DMS114 treated with DMSO at 0.1 percent for 48 hours (cell line): ENCODE measurements around the gene CFAP97.
"Not testable (repeated sequence)": the region's sequence is repeated elsewhere in the genome, so short reads cannot be mapped to it uniquely, and the experiment has no call there.

ENCODE experiments used
- DNase-seq: peaks from one replicate; lab custom pipeline; 2025; ENCODE audit not compliant: unreplicated experiment; lab: John Stamatoyannopoulos, UW

Gene CFAP97

DNA sequence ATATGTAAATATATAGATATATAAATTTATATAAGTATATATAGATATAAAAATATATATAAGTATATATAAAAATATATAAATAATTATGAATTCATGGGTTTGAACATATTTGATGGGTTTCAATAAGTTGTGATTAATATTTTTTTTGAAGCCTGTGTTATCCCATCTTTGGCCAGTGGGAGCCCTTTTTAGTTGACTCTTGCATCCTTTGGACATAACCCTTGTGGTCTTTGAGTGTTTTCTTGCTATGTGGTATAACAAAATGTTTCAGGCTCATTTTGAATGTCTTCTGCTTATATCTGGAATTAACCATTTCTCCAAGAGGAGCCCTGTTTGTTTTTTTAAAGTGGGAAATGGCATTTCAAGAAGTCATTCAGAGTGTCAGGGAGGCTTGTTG lies 20.8 kb upstream of the CFAP97 start:
- DNase-seq = no peak

DNA sequence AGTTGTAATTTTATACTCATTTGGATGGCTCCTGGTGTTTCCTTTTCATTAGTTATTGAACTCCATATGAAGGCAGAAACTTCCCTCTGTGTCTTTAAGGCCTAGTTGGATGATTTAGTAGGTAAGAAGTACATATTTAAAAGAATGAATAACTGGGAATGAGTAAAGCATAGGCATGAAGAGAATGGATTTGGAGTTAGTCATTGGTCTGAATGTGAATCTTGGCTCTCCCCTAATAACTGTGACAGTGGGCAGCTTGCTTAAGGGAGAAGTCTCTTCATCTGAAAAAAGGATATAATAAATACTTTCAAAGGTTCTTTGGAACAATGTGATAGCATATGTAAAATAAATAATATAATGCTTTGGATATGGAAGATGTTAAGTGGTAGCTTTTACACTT lies 18.8 kb upstream of the CFAP97 start:
- DNase-seq = no peak

DNA sequence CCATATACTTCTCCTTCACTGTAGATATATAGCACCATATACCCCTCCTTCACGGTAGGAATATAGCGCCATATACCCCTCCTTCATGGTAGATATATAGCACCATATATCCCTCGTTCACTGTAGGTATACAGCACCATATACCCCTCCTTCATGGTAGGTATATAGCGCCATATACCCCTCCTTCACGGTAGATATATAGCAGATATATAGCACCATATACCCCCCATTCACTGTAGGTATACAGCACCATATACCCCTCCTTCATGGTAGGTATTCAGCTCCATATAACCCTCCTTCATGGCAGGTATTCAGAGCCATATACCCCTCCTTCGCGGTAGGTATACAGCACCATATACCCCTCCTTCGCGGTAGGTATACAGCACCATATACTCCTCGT lies 18.1 kb upstream of the CFAP97 start:
- DNase-seq = no peak

DNA sequence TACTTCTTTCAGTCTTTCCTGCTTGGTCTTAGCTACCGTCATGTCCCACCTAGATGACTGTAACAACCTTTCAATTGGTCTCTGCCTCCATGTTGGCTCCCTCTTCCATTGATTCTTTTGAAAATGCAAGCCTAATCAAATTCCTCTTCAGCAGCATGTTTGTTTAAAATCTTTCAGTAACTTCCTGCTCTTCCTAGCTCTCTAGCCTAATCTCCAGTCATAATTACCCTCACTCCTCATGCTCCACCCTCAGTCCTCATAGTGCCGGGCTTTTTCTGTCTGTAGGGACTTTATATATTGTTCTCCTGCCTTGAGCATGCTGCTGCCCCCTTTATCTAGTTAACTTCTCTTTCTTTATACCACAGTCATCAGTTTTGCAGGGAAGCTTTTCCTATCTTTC lies 17.7 kb upstream of the CFAP97 start:
- no peak for DNase-seq

DNA sequence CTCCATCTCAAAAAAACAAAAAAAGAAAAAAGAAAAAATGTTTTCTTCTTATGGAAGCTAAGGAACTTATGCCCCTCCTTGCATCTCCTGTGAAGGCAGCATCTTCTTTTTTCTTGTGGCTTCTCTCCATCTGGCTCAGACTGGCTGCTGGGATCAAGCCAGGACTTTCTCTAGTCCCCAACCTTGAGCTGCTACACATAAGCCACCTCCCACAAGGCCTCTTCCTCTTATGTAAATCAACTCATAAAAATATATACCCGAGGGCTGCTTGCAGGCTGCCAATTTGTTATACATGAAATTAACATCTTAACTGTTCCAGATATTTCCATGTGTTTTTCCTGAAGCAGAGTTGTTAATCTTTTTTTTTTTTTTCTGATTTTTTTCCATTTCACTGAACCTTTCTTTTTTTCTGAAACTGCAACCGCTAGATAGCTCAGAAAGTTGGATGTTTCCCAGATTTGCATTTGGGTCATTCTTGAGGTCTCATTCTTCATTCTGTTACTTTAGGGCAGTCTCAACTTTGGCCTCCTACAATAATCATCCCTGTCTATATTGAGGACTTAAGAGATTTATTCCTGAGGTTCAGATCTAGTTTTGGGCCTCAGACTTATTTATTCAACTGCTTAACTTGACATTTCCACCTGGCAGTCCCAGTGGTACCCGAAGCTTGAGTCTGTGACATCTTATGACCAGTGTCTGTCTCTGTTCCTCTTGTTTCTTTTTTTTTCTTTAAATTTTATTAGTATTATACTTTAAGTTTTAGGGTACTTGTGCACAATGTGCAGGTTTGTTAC lies 15.9 kb upstream of the CFAP97 start:
- no peak for DNase-seq

DNA sequence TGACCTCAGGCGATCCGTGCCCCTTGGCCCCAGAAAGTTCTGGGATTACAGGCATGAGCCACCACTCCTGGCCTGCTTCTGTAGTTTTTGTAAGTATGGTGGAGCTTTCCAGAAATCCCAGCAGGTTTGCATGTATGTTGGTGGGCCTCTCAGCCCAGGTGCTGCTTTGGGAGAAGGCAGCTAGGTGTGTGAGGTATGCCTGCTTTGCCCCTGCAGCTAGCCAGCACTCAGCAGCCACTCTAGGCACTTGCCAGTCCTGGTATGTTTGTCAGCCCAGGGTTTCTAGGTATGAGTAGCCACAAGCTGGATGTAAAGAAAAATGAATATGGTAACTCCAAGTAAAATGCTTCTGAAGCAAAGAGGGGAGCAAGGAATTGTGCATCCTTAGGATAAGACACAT lies 14.5 kb upstream of the CFAP97 start:
- DNase-seq = no peak

DNA sequence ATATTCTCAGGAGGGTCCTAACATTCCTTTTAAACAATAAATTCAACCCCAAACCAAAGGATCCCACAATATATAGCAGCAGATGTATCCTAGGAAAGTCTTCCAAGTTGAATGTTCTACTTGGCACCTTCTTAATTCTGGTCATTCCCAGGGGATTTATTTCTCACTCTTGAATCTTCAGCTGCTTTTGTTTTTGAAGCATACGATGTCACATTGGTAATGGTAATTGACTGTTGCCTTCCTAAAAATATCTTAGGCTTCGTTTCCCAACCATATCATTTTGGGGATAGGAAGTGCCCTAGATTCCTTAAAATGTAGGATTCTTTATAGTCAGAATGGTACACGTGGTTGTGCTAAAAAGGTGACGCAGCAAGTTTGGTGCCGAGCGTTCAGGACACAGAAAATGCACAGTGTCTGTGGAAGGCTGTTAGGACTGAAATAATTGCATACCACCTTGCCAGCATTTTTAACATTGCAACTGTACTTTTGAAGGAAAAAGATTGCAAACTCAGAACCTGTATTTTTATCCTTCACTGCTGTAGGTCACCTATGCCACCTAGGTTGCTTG lies 13.7 kb upstream of the CFAP97 start:
- DNase-seq = no peak

DNA sequence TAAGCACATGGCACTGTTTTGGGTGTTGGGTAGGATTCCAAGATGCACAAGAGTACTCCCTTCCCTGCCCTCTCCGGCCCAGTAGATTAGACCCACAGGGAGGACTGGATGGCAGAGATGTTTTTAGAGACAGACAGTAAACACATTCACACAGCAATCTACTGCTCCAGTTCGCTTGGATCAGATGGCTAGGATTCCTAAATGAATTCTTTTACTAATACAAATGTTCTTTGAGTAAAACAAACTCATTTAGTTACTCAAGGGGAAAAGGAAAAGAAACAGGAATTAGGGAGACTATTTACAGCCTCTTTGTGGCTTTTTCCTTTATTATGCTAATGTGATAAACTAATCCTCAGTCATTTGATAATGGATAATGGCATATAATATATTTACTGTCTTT lies 11.5 kb upstream of the CFAP97 start:
- no peak for DNase-seq

DNA sequence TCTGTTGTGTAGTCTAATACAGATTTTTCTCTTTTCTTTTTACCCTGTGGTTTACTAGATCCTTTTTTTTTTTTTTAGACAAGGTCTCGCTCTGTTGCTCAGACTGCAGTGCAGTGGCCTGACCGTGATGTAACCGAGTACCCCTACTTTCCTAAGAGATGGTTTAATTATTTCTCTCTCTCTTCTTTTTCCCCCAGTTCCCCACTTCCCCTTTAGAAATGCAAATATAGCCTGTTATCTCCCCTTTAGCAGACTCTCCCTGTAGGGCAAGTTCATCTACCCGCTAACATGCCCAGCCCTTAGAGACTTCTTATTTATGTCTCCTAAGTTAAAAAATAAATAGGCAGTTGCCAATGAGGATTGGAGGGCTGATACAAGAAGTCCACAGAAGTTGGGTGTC lies 10.1 kb upstream of the CFAP97 start:
- DNase-seq = no peak

DNA sequence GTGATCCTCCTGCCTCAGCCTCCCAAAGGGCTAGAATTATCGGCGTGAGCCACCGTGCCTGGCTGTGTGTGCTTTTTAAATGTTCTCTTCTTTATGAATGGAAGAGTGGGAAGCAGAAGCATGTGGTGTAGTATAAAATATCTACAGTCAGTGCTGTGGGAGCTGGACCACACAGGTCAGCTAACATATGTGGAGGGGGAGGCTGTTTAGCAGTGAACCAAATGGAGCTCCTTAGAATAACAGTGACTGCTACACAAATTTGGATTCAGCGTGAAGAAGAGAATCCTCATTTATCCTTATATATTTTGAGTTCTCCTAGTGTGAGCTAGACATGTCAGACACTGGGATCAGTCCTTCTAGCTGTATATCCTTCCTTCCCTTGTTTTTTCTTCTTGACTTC lies 8.8 kb upstream of the CFAP97 start:
- DNase-seq = no peak

DNA sequence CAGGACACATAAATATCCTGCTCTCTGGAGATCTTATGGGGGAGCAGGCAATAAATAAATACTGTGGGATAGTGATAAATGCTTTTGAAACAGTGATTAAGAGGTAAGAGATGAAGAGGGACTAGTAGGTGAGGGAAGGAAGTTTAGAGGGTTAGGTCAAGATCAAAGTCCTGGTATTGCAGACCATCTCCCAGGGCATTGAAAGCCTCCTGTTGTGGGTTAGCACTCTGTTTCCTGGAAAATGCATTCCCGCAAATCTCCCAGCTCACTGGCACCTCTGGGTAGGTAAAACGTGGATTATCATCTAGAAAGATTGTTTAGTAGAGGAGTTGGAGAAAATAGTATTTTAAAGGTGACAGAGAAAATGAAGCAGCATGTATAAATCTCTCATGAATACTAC lies 7.8 kb upstream of the CFAP97 start:
- DNase-seq = no peak

DNA sequence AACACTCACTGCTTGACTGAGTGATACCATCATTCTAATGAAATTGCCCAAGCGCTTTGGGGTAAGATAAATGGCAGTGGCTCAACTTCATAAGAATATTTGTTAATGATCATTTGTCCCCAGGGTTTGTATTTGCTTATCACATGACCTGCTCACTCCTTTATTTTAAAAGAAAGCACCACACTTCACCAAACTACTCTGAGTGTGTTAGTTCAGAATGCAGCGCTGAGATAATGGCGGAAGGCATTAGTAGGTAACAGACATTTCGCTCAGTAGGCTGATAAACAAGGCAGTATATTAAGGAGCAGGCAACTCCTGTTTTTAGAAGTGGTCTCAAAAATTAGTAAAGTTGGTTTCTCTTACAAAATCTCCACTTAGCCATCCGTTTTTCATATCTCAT lies 7.2 kb upstream of the CFAP97 start:
- DNase-seq = no peak

DNA sequence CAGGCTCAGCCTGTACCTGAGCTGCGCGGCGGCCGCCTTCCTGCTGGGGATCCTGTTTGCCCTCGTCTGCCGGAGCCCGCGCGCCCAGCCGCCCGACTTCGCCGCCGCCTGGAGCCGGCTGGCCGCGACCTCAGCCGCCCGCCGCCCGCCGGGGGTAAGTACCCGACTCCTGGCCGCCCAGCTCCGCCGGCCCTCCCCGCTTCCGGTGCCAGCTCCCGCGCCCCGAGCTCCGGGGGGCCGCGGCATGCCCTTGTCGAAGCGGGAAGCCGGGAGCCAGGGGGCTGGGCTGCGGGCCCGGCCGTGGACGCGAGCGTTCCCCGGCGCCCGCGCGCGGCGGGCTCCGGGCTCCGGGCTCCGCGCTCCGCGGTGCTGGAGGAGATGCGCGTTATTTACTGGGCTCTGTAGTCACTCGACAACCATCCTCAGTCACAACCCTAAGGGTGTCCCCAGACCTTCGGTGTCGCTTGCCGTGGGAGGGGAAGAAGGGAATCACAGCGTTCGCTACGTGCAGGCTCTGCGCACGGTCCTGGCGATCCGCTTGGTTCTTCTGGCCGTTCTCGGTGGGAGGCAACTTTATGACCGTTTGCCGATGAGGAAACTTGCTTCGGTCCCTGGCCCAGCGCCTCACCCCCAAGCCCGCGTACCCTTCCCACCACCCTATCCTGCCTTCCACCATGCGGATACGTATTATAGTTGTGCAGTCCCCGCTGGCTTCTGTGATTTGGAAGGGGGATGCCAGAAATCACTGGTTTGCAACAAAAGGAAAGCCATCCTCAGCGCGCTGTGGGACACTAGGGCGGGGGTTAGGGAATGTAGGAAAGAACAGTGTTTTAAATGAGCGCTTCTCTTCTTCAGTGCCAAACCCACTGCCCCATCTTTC lies 6.5 kb upstream of the CFAP97 start:
- DNase-seq = peak; percentile 30

DNA sequence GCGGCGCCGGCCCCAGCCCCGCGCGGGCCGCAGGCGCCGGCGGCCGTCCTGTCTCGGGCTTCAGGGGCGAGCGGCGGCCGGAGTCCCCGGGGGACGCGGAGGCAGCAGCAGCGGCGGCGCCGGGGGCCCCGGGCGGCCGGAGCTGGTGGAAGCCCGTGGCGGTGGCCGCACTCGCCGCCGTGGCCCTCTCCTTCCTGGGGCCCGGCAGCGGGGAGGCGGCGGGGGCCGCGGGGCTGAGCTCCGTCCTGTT lies 6.0 kb upstream of the CFAP97 start:
- DNase-seq = not testable (repeated sequence)

DNA sequence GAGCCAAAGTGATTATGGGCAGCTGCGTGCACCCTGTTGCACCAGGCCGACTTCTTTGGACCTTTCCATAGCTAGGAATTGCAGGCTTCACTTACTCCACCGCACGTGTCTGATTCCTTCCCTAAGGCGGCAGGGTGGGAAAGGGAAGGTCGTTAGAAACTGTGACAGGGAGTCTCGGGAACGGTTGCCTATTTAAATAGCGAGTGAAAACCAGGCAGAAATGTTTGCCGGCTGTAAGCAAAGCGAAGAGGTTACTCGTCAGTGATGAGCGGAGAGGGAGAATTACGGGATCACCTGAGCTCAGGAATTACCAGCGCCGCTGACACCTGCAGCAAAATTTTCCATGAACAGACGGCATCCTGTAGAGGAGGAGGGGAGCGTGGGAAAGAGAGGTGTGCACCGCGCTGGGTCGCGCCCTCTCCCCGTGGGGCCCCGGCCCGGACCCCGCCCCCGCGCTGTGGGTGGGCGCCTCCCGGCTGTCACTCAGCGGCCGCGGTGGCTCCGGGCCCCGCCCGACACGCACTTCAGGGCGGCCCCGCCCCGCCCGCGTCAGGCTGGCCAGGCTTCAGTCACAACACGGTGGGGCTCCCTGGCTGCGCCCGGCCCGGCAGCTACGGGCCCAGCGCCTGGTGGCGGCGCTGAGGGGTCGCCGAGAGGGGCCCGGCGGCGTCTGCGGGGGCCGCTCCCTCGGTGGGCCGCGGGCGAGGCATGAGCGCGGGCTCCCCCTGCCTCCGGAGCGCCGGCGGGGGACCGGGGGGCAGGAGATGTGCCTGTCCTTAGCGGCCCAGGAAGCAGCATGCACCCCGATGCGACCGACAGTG lies 5.4 kb upstream of the CFAP97 start, which contains the start of gene SNX25:
SNX25 (plus strand) TSS at position 568 of the 821 bp plus-strand sequence; CDS start at position 797, 229 bp downstream.
- peak; percentile 17 for DNase-seq

DNA sequence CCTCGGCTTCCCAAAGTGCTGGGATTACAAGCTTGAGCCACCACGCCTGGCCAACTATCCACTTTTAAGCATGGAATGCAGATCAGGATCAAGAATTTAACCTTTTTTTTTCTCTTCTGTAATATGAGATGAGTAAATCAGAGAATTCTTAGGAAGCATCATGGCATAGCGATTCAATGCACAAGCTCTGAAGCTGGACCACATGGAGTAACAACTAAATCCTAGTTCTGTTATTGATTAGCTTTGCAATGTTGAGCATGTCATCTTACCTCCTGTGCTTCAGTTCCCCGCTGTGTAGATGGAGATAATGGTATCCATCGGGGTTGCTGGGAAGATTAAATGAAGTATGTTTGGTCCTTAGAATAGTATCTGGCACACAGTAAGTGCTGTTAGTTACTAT lies 3.7 kb upstream of the CFAP97 start:
- DNase-seq = no peak

DNA sequence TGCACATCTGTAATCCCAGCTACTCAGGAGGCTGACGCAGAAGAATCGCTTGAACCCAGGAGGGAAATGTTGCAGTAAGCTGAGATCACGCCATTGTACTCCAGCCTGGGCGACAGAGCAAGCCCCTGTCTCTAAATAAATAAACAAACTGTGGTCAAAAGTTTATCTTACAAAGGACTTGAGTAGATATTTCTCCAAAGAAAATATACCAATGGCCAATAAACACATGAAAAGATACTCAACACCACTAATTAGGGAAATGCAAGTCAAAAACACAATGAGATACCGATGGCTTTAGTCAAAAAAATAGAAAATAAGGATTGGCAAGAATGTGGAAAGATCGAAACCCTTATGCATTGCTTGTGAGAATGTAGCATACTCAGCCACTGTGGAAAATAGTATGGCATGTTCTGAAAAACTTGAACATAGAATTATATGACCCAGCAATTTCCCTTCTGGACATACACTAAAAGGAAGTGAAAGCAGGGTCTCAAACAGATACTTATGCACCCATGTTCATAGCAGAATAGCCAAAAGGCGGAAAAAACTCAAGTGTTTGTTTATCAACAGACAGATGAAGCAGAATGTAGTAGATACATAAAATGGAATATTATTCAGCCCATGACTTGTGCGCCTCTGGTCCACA lies 2.0 kb upstream of the CFAP97 start:
- no peak for DNase-seq

DNA sequence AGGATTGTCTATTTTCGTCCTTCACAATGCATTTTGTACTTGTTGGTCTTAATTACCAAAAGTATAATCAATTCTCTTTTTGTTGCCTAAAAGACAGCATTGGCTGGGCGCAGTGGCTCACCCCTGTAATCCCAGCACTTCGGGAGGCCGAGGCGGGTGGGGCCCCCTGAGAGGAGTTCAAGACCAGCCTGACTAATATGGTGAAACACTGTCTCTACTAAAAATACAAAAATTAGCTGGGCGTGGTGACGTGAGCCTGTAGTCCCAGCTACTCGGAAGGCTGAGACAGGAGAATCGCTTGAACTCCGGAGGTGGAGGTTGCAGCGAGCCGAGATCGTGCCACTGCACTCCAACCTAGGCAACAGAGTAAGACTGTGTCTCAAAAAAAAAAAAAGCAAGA lies 1.3 kb upstream of the CFAP97 start:
- DNase-seq = not testable (repeated sequence)

DNA sequence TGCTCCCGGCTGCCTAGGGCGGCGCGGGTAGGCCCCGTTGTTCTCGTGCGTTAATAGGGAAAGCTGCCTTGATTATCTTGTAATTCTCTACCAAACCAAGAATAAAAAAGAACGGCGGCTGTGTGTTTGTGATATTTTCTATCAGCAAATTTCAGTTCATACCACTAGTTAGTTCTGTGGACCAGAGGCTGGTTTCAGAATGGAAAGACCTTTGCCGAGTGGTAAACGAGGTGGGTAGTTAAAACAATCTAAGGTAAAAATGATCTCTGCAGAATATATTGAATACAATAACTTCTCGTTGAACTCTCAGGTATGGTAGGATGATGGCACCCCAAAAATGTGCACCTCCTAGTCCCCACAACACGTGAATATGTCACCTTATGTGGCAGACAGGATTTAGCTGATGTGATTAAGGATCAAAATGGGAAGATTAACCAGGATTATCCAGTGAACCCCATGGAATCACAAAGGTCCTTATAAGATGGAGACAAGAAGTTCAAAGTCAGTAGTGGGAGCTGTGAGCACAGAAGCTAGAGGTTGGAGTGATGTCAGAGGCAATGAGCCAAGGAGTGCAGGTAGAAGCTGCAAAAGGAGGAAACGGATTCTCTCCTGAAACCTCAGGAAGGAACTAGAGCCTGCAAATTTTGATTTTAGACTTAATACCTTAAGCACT lies 574 bp upstream of the CFAP97 start:
- DNase-seq = no peak

DNA sequence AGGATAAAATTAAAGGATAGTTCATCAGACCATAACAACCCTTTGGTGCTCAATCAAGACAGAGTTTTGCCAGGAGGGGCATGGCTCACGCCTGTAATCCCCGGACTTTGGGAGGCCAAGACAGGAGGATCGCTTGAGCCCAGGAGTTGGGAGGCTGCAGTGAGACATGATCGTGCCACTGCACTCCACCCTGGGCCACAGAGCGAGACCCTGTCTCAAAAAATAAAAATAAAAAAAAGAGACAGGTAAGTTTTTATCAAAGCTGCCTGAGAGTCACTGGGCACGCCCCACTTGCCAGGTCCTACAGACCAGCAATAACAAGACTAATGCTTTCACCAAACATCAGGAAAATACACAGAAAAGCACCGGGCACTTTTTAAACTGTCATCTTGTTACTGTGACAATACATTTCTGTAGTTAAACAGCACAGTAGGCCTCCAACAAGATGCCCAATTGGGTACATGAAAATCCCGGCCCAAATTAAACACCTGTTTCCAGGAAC lies 765 bp downstream of the CFAP97 start:
- DNase-seq = no peak
